Psoas muscle (tissue), 8 donors: Measurements from ENCODE around the gene SPINK5. TPM values are rescaled to one million over a fixed set of nuclear protein-coding genes. Genes with fewer than 3 reads are reported as not detected.

ENCODE experiments used
- ATAC-seq, 4 donors: fragments of 200-7000 bp; cut with Tn5 transposase; one replicate each; pipeline ENCODE4 v1.9.1; 2020; ENCODE audit warnings: moderate library complexity in 3 of 4, mild to moderate bottlenecking in 2 of 4
- DNase-seq, 2 donors: peaks; one replicate each; pipeline ENCODE4 v3.0.0-alpha.2; 2020
- H3K27ac ChIP-seq: fragments of 200-600 bp; one replicate; pipeline ENCODE4 v1.8.0; 2022
- H3K27me3 ChIP-seq, 3 donors: fragments of 200-600 bp in 1 of 3; one replicate each; pipeline versions ENCODE4 v1.6.1 to v1.8.0; 2013 to 2022; ENCODE audit warnings: low read length in 2 of 3, mild to moderate bottlenecking in 2 of 3, moderate library complexity in 1 of 3; ENCODE audit not compliant: insufficient read depth in 3 of 3
- H3K36me3 ChIP-seq, 2 donors: fragments of 200-600 bp in 1 of 2; one replicate each; pipeline versions ENCODE4 v1.6.1 to v1.8.0; 2013 to 2022; ENCODE audit warnings: low read depth in 1 of 2, mild to moderate bottlenecking in 1 of 2, moderate library complexity in 1 of 2; ENCODE audit not compliant: insufficient read depth in 1 of 2
- H3K4me1 ChIP-seq: fragments of 200-600 bp; one replicate; pipeline ENCODE4 v1.8.0; 2022
- H3K4me3 ChIP-seq: fragments of 200-600 bp; one replicate; pipeline ENCODE4 v1.8.0; 2022; ENCODE audit warnings: mild to moderate bottlenecking
- H3K9me3 ChIP-seq: fragments of 200-600 bp; one replicate; pipeline ENCODE4 v1.8.0; 2022
- CTCF ChIP-seq: fragments of 200-600 bp; IDR thresholded peaks from one replicate; pipeline ENCODE4 v1.8.0; 2022; ENCODE audit warnings: antibody characterized with exemption
- WGBS, 3 donors: extraction: QIAGEN DNeasy Blood & Tissue Kit; methylation state at CpG; one replicate each; pipeline versions ENCODE4 v1.1.6 to v1.1.7; 2013; 5-methylcytosine and 5-hydroxymethylcytosine counted together
- intact Hi-C, 2 donors: fragments of 100-400 bp; cut with DNase I; formaldehyde crosslinking; loops; one replicate each; pipeline versions ENCODE4 v1.11.0 to v1.14.2; 2022
- polyA plus RNA-seq, 3 donors: library from polyadenylated mRNA; stranded (reverse); fragments of 200-250 nt; gene quantifications; one replicate each; pipeline ENCODE4 v1.2.3, GENCODE V29; 2013
- total RNA-seq, 4 donors: library from RNA; stranded (reverse); fragmentation: NEBNext Ultra II Directional in 2 of 4; extraction: Animal tissue kit (Norgen Biotek cat#: 25700) in 2 of 4; gene quantifications; one replicate each; pipeline versions ENCODE4 v1.2.1 to v1.2.4, GENCODE V29; 2021 to 2023
- donor health status: healthy with polysubstance abuse.
- donor health status: DM: no; HTN: no; CAD: no; lungs with moderate emphysema.
- donor health status: Bipolar disorder and iron deficiency.
- donor health status: healthy.
- donor health status: DM: yes; HTN: yes; CAD: no.
- donor health status: DM: no; HTN: no; CAD: no.
- donor health status: DM: no; HTN: no; CAD: no.
- donor health status: DM: yes; HTN: yes; CAD: no.

Gene SPINK5
- total and polyA plus RNA-seq, 7 donors, result 0.05 to 0.90 (median 0.29) TPM; not detected in 1

- H3K27ac ChIP-seq, result no peak overlapping the region
- no peaks in the 10 kb centered on the region for H3K36me3 ChIP-seq
- ATAC-seq (no peak), DNase-seq (no peak)
- H3K27me3 ChIP-seq, result no peaks in the 10 kb centered on the region
- no peak for TF ChIP-seq CTCF
- H3K4me3 ChIP-seq, result no peak overlapping the region
- intact Hi-C loops, result no loop called here
- H3K9me3 ChIP-seq, result no peaks in the 10 kb centered on the region
- 78 to 92% (median 90%) methylated on average over 1 of the region's 1 CpG for WGBS, 3 donors
- H3K4me1 ChIP-seq, result no peaks in the 10 kb centered on the region
These were observed 40.4 kb downstream of the SPINK5 start for GRCh38 chr5:148104226-148104625.

- H3K9me3 ChIP-seq, result no peaks in the 10 kb centered on the region
- DNase-seq (no peak), ATAC-seq (no peak)
- H3K36me3 ChIP-seq, result no peaks in the 10 kb centered on the region
- no peaks in the 10 kb centered on the region for H3K27me3 ChIP-seq
- WGBS, 3 donors, result 21 to 33% (median 22%) methylated on average over 3 of the region's 3 CpGs
- intact Hi-C loops, result no loop called here
- TF ChIP-seq CTCF, result no peak
- H3K4me1 ChIP-seq, result no peaks in the 10 kb centered on the region
- no peak overlapping the region for H3K27ac ChIP-seq
- no peak overlapping the region for H3K4me3 ChIP-seq
These were observed 43.8 kb downstream of the SPINK5 start for GRCh38 chr5:148107608-148108007.

- H3K4me3 ChIP-seq, result no peak overlapping the region
- H3K36me3 ChIP-seq, result no peaks in the 10 kb centered on the region
- TF ChIP-seq CTCF, result no peak
- no peaks in the 10 kb centered on the region for H3K4me1 ChIP-seq
- H3K9me3 ChIP-seq, result no peaks in the 10 kb centered on the region
- no peak for DNase-seq
- intact Hi-C loops, result no loop called here
- ATAC-seq, result no peak
- no peak overlapping the region for H3K27ac ChIP-seq
- H3K27me3 ChIP-seq, result no peaks in the 10 kb centered on the region
These were observed 49.5 kb downstream of the SPINK5 start for GRCh38 chr5:148113243-148113642.

- Histone ChIP-seq H3K27me3 (no peaks in the 10 kb centered on the region), H3K27ac (no peak overlapping the region), H3K9me3 (no peaks in the 10 kb centered on the region), H3K4me1 (no peaks in the 10 kb centered on the region), H3K4me3 (no peak overlapping the region), H3K36me3 (no peaks in the 10 kb centered on the region)
- ATAC-seq (no peak), DNase-seq (no peak)
- no peak for TF ChIP-seq CTCF
- intact Hi-C loops, result no loop called here
- WGBS, 3 donors, result 90 to 95% (median 93%) methylated on average over 3 of the region's 3 CpGs
These were observed 56.5 kb downstream of the SPINK5 start for GRCh38 chr5:148120317-148120716.

- Histone ChIP-seq H3K4me3 (no peak overlapping the region), H3K27ac (no peak overlapping the region), H3K36me3 (no peaks in the 10 kb centered on the region), H3K9me3 (no peaks in the 10 kb centered on the region), H3K4me1 (no peaks in the 10 kb centered on the region), H3K27me3 (no peaks in the 10 kb centered on the region)
- intact Hi-C loops, result no loop called here
- no peak for ATAC-seq
- WGBS, 3 donors, result 47 to 60% (median 53%) methylated on average over 3 of the region's 3 CpGs
- TF ChIP-seq CTCF, result no peak
- no peak for DNase-seq
These were observed 61.9 kb downstream of the SPINK5 start for GRCh38 chr5:148125641-148126040.
